Esophagus squamous epithelium (tissue), 4 donors: ENCODE measurements around the gene C2orf74.

Experiments used
- POLR2A ChIP-seq, 4 donors: fragments of 450-650 bp; IDR thresholded peaks; one replicate each; pipeline ENCODE4 v1.6.1; 2017; ENCODE audit warnings: antibody characterized with exemption in 4 of 4, mild to moderate bottlenecking in 4 of 4, moderate library complexity in 3 of 4
- TF ChIP-seq, protein P1 (sequence below), 6 experiments: fragments of 450-650 bp in 4 of 6; fragments of 200-600 bp in 2 of 6; sonication (generic) in 2 of 6; IDR thresholded peaks; one replicate each; pipeline ENCODE4 v1.5.1; 2016 to 2019; ENCODE audit warnings: antibody characterized with exemption in 6 of 6, mild to moderate bottlenecking in 4 of 6, moderate library complexity in 4 of 6

DNA sequence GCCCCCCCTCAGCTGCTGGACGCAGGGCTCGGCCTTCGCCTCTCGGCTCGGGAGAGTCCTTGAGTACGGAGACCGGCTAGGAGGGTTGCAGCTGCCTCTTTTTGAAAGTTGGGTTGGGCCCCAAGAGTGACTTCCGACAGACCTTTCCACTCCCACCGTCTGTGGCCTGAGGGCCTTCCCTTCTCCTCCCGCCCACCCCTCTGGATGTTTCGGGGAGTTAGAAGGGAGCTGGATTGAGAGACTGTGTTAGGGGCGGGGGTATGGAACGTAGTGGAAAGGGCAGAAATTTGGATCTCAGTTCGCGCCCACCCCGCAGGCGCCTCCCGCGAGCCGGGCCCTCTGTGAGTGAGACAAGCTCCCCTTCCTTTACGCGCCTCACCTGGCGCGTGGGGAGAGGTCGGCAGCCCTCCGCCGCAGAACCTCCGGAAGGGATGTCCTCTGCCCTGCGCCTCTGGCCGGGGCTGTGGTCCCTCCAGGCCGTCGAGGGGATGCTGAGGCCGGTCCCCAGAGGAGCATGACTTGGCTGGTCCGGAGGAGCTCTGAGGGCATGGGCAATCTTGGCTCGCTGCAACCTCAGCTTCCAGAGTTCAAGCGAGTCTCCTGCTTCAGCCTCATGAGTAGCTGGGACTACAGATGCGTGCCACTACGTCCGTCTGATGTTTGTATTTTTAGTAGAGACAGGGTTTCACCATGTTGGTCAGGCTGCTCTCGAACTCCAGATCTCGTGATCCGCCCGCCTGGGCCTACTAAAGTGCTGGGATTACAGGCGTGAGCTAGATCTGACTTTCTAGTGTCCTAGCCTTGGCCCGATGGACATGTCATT is 15.9 kb downstream of the C2orf74 start:
- TF ChIP-seq, protein P1, sequence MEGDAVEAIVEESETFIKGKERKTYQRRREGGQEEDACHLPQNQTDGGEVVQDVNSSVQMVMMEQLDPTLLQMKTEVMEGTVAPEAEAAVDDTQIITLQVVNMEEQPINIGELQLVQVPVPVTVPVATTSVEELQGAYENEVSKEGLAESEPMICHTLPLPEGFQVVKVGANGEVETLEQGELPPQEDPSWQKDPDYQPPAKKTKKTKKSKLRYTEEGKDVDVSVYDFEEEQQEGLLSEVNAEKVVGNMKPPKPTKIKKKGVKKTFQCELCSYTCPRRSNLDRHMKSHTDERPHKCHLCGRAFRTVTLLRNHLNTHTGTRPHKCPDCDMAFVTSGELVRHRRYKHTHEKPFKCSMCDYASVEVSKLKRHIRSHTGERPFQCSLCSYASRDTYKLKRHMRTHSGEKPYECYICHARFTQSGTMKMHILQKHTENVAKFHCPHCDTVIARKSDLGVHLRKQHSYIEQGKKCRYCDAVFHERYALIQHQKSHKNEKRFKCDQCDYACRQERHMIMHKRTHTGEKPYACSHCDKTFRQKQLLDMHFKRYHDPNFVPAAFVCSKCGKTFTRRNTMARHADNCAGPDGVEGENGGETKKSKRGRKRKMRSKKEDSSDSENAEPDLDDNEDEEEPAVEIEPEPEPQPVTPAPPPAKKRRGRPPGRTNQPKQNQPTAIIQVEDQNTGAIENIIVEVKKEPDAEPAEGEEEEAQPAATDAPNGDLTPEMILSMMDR (IDR thresholded peaks at IDR 0.05) = no peak
- no peak for TF ChIP-seq POLR2A (IDR thresholded peaks at IDR 0.05)
